ENCODE measurements around the gene KRTAP10-3.

KRTAP10-3 gene

GRCh38 chr21:44533891-44534627 lies 24.5 kb downstream of the KRTAP10-3 start:
- H3K4me3 Mint-ChIP-seq = no peak overlapping the region
- H3K9me3 Mint-ChIP-seq = no peaks in the 10 kb centered on the region
- H3K27me3 Mint-ChIP-seq = no peaks in the 10 kb centered on the region
- DNase-seq = peak; percentile 19
- H3K4me1 Mint-ChIP-seq (ENCODE audit: low read depth) = no peaks in the 10 kb centered on the region
- no peaks in the 10 kb centered on the region for H3K36me3 Mint-ChIP-seq (ENCODE audit: low read depth)
- H3K27ac Mint-ChIP-seq = no peak overlapping the region

- H3K4me1 Mint-ChIP-seq (ENCODE audit: low read depth) = no peaks in the 10 kb centered on the region
- no peak overlapping the region for H3K4me3 Mint-ChIP-seq
- no peaks in the 10 kb centered on the region for H3K36me3 Mint-ChIP-seq (ENCODE audit: low read depth)
- H3K27me3 Mint-ChIP-seq = no peaks in the 10 kb centered on the region
- H3K9me3 Mint-ChIP-seq = no peaks in the 10 kb centered on the region
- H3K27ac Mint-ChIP-seq = no peak overlapping the region
- DNase-seq = peak; percentile 19
These were observed 25.3 kb downstream of the KRTAP10-3 start for GRCh38 chr21:44533121-44533890.

- H3K4me3 Mint-ChIP-seq = no peak overlapping the region
These were observed 25.9 kb downstream of the KRTAP10-3 start for GRCh38 chr21:44532712-44533111.

GRCh38 chr21:44531606-44532564 lies 26.7 kb downstream of the KRTAP10-3 start:
- Mint-ChIP-seq H3K4me1 (ENCODE audit: low read depth) (no peaks in the 10 kb centered on the region), H3K4me3 (no peak overlapping the region), H3K27me3 (no peaks in the 10 kb centered on the region), H3K36me3 (ENCODE audit: low read depth) (no peaks in the 10 kb centered on the region), H3K9me3 (no peaks in the 10 kb centered on the region), H3K27ac (no peak overlapping the region)
- no peak for DNase-seq

More at GRCh38 chr21:44532712-44533111, 25.9 kb downstream of the KRTAP10-3 start:
- Mint-ChIP-seq H3K27me3 (no peaks in the 10 kb centered on the region), H3K4me1 (ENCODE audit: low read depth) (no peaks in the 10 kb centered on the region), H3K9me3 (no peaks in the 10 kb centered on the region), H3K36me3 (ENCODE audit: low read depth) (no peaks in the 10 kb centered on the region), H3K27ac (no peak overlapping the region)
- peak; percentile 19 for DNase-seq

- peak; percentile 19 for DNase-seq
- H3K4me1 Mint-ChIP-seq (ENCODE audit: low read depth) = no peaks in the 10 kb centered on the region
- no peaks in the 10 kb centered on the region for H3K27me3 Mint-ChIP-seq
- no peak overlapping the region for H3K4me3 Mint-ChIP-seq
- H3K36me3 Mint-ChIP-seq (ENCODE audit: low read depth) = no peaks in the 10 kb centered on the region
- H3K27ac Mint-ChIP-seq = no peak overlapping the region
- no peaks in the 10 kb centered on the region for H3K9me3 Mint-ChIP-seq
These were observed 27.5 kb downstream of the KRTAP10-3 start for GRCh38 chr21:44530903-44531605.

GRCh38 chr21:44530221-44530902 lies 28.2 kb downstream of the KRTAP10-3 start:
- H3K4me3 Mint-ChIP-seq = no peak overlapping the region
- H3K36me3 Mint-ChIP-seq (ENCODE audit: low read depth) = no peaks in the 10 kb centered on the region
- no peaks in the 10 kb centered on the region for H3K4me1 Mint-ChIP-seq (ENCODE audit: low read depth)
- no peaks in the 10 kb centered on the region for H3K27me3 Mint-ChIP-seq
- H3K9me3 Mint-ChIP-seq = no peaks in the 10 kb centered on the region
- H3K27ac Mint-ChIP-seq = no peak overlapping the region
- no peak for DNase-seq

DNA sequence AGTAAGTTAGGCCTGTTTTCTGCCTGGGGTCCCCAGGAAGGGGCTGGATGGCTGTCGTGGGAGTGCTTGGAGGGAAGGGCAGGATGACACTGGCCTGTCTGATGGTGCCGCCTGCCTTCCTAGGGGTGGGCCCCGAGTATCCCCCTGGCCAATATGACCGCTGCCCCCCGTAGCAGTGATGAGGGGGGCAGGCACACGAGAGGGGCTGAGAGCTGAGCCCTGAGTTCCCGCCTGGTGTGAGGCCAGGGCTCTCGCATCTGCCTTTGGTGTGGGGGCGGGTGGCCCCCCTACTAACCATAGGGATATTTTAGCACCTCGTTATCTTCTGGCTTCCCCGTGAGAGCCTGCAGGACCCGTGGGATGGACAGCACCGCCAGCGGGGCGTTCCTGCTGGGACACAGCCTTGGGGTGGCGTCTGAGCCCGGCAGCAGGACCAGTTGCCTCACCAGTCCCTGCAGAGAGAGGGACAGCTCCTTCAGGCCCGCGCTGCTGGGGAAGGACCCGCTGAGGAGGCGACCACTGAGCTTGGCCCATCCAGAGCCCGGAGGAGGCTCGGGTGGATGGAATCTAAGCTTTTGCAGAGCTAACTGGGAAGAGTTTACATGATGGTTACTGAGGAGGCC lies 29.0 kb downstream of the KRTAP10-3 start:
- DNase-seq = peak; percentile 7
- no peaks in the 10 kb centered on the region for H3K4me1 Mint-ChIP-seq (ENCODE audit: low read depth)
- H3K4me3 Mint-ChIP-seq = no peak overlapping the region
- no peaks in the 10 kb centered on the region for H3K36me3 Mint-ChIP-seq (ENCODE audit: low read depth)
- H3K9me3 Mint-ChIP-seq = no peaks in the 10 kb centered on the region
- no peak overlapping the region for H3K27ac Mint-ChIP-seq
- H3K27me3 Mint-ChIP-seq = no peaks in the 10 kb centered on the region

DNA sequence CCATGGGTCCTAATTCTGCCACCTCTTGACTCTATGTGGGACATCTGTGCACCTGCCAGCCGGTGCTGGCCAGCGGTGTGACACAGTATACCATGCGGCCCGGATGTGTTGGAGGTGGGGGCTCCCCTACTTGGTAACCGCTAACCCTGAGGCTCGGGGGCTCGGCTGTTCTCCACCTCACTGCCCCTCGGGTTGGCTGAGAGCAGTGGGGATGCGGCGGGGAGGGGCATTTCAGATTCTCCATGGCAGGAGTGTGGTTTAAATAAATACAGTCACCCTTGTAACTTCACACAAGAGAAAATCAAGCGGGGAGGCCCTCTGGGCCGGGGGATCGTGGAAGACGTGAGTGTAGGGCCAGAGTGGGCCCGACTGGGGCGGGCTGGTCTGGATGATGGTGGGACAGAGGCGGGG lies 29.6 kb downstream of the KRTAP10-3 start:
- Mint-ChIP-seq H3K4me3 (no peak overlapping the region), H3K9me3 (no peaks in the 10 kb centered on the region), H3K4me1 (ENCODE audit: low read depth) (no peaks in the 10 kb centered on the region), H3K27ac (no peak overlapping the region), H3K36me3 (ENCODE audit: low read depth) (no peaks in the 10 kb centered on the region), H3K27me3 (no peaks in the 10 kb centered on the region)
- DNase-seq = peak; percentile 16

DNA sequence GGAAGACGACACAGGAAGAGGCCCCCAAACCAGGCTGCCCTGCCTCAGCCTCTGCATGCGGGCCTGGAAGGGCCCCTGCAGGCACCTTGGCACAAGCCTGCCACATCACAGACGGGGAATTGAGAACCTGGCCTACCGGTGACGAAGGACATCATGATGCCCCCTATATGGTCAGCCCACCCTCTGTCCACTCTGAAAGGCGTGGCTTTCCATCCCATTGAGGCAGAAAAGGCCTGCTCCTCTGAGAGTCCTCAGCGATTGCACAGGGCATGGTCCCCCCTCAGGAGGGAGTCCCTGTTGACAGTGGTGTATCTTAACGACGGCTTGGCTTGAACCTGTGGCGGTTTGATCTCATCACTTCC lies 30.0 kb downstream of the KRTAP10-3 start:
- H3K4me3 Mint-ChIP-seq = no peak overlapping the region
- H3K4me1 Mint-ChIP-seq (ENCODE audit: low read depth) = no peaks in the 10 kb centered on the region
- no peaks in the 10 kb centered on the region for H3K36me3 Mint-ChIP-seq (ENCODE audit: low read depth)
- DNase-seq = peak; percentile 14
- H3K27ac Mint-ChIP-seq = no peak overlapping the region
- no peaks in the 10 kb centered on the region for H3K9me3 Mint-ChIP-seq
- H3K27me3 Mint-ChIP-seq = no peaks in the 10 kb centered on the region

GRCh38 chr21:44527983-44528633 lies 30.5 kb downstream of the KRTAP10-3 start:
- H3K36me3 Mint-ChIP-seq (ENCODE audit: low read depth) = no peaks in the 10 kb centered on the region
- no peak for DNase-seq
- no peaks in the 10 kb centered on the region for H3K4me1 Mint-ChIP-seq (ENCODE audit: low read depth)
- no peak overlapping the region for H3K4me3 Mint-ChIP-seq
- H3K27ac Mint-ChIP-seq = no peak overlapping the region
- no peaks in the 10 kb centered on the region for H3K27me3 Mint-ChIP-seq
- H3K9me3 Mint-ChIP-seq = no peaks in the 10 kb centered on the region

DNA sequence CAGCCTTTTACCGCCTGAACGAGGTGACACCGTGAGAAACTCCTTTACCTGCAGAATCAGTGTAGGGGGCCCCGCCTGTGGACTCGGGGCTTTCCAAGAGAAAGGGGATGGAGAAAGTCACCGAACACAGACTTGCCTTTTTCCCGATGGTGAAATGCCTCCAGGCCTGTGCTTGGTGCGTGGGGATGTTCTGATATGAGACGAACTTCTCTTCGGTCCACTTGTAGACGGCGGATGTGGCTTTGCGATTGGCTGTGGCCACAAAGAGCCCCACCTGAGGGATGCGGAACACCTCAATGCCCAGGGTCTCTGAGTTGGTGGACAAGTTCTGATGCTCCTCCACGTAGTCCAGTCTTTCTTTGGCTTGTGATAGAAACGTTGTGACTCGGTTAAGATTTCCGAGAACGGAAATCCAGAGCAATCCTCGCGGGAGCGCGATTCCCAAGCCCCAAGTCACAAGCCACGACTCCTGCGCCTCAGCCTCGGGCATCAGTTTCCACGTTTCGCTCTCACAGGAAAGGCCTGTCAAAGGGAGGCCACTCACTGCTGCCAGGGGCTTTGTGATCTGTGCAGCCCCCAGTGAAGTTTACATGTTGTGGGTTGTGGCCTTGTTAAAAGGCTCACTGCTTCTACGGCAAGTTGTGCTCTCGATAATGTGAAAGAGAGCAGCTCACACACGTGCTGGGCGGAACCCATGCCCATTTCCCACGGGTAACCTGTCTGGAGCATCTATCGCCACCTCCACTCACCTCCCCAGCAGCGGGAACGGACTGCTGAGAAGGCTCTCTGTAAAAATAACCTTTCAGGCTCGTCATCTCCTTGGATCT lies 31.2 kb downstream of the KRTAP10-3 start:
- H3K27me3 Mint-ChIP-seq = no peaks in the 10 kb centered on the region
- no peaks in the 10 kb centered on the region for H3K4me1 Mint-ChIP-seq (ENCODE audit: low read depth)
- no peaks in the 10 kb centered on the region for H3K36me3 Mint-ChIP-seq (ENCODE audit: low read depth)
- no peak overlapping the region for H3K4me3 Mint-ChIP-seq
- DNase-seq = no peak
- H3K9me3 Mint-ChIP-seq = no peaks in the 10 kb centered on the region
- no peak overlapping the region for H3K27ac Mint-ChIP-seq
